K562 (cell line): Measurements from ENCODE around the gene GYG1.

Experiments
- EGR1 ChIP-seq: fragments of 450-650 bp; conservative IDR thresholded peaks from 2 replicates; pipeline ENCODE4 v1.6.1; 2017; ENCODE audit warnings: mild to moderate bottlenecking
- ETV6 ChIP-seq, 3 experiments: fragments of 150-350 bp in 1 of 3; sonication (generic) in 1 of 3; formaldehyde crosslinking in 1 of 3; IDR thresholded peaks; 2 replicates each; pipeline versions ENCODE4 v1.6.1 to v1.8.0; 2014 to 2022; ENCODE audit warnings: borderline replicate concordance in 2 of 3, low read depth in 2 of 3, antibody characterized with exemption in 1 of 3, low read length in 1 of 3, mild to moderate bottlenecking in 1 of 3, missing genetic modification reagents in 1 of 3
- EZH2 ChIP-seq: IDR thresholded peaks from 2 replicates; pipeline ENCODE4 v1.6.1; 2012; ENCODE audit warnings: low read depth, mild to moderate bottlenecking, inconsistent platforms, low read length, borderline replicate concordance
- PTRF ChIP-seq: fragments of 450-650 bp; IDR thresholded peaks from 2 replicates; pipeline ENCODE4 v1.6.1; 2016; ENCODE audit warnings: mild to moderate bottlenecking, missing genetic modification characterization, missing compliant biosample characterization

DNA sequence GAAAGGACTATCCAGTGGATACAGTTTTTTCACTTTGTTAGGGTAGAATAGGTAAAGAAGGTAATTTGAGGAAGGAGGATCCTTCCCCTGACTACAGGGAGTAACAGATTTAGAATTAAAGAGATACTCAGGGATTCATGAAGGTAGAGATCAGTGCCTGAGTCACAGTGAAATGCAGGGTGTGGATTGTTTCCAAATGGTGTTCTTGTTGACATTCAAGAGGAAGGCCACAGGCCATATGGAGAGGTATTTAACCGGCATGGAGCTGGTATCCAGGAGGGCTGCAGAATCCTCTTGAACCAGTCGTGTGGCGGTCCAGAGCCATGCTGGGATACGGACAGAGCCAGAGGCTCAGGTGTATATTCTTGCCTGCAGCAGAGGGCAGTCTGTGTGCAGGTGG is 28.2 kb downstream of the GYG1 start:
- TF ChIP-seq EGR1 (no peak), PTRF (tag) (no peak), ETV6 (IDR thresholded peaks at IDR 0.05; ENCODE audit: borderline replicate concordance in 1 of 2, low read depth in 2 of 2, low read length in 1 of 2) (no peak), ETV6 (CRISPR knock-in tag; IDR thresholded peaks at IDR 0.05; ENCODE audit: borderline replicate concordance) (no peak), EZH2 (no peak)
